Psoas muscle (tissue), 8 donors: Measurements from ENCODE around the gene ICOSLG. TPM values are rescaled to one million over a fixed set of nuclear protein-coding genes. Genes with fewer than 3 reads are reported as not detected.
"Not testable (repeated sequence)": the region's sequence is repeated elsewhere in the genome, so short reads cannot be mapped to it uniquely, and the experiment has no call there.

ENCODE experiments used
- ATAC-seq, 4 donors: fragments of 200-7000 bp; cut with Tn5 transposase; one replicate each; pipeline ENCODE4 v1.9.1; 2020; ENCODE audit warnings: moderate library complexity in 3 of 4, mild to moderate bottlenecking in 2 of 4
- DNase-seq, 2 donors: peaks; one replicate each; pipeline ENCODE4 v3.0.0-alpha.2; 2020
- H3K27ac ChIP-seq: fragments of 200-600 bp; one replicate; pipeline ENCODE4 v1.8.0; 2022
- H3K27me3 ChIP-seq, 3 donors: fragments of 200-600 bp in 1 of 3; one replicate each; pipeline versions ENCODE4 v1.6.1 to v1.8.0; 2013 to 2022; ENCODE audit warnings: low read length in 2 of 3, mild to moderate bottlenecking in 2 of 3, moderate library complexity in 1 of 3; ENCODE audit not compliant: insufficient read depth in 3 of 3
- H3K36me3 ChIP-seq, 2 donors: fragments of 200-600 bp in 1 of 2; one replicate each; pipeline versions ENCODE4 v1.6.1 to v1.8.0; 2013 to 2022; ENCODE audit warnings: low read depth in 1 of 2, mild to moderate bottlenecking in 1 of 2, moderate library complexity in 1 of 2; ENCODE audit not compliant: insufficient read depth in 1 of 2
- H3K4me1 ChIP-seq: fragments of 200-600 bp; one replicate; pipeline ENCODE4 v1.8.0; 2022
- H3K4me3 ChIP-seq: fragments of 200-600 bp; one replicate; pipeline ENCODE4 v1.8.0; 2022; ENCODE audit warnings: mild to moderate bottlenecking
- H3K9me3 ChIP-seq: fragments of 200-600 bp; one replicate; pipeline ENCODE4 v1.8.0; 2022
- WGBS, 3 donors: extraction: QIAGEN DNeasy Blood & Tissue Kit; methylation state at CpG; one replicate each; pipeline versions ENCODE4 v1.1.6 to v1.1.7; 2013; 5-methylcytosine and 5-hydroxymethylcytosine counted together
- intact Hi-C, 2 donors: fragments of 100-400 bp; cut with DNase I; formaldehyde crosslinking; loops; one replicate each; pipeline versions ENCODE4 v1.11.0 to v1.14.2; 2022
- polyA plus RNA-seq, 3 donors: library from polyadenylated mRNA; stranded (reverse); fragments of 200-250 nt; gene quantifications; one replicate each; pipeline ENCODE4 v1.2.3, GENCODE V29; 2013
- total RNA-seq, 4 donors: library from RNA; stranded (reverse); fragmentation: NEBNext Ultra II Directional in 2 of 4; extraction: Animal tissue kit (Norgen Biotek cat#: 25700) in 2 of 4; gene quantifications; one replicate each; pipeline versions ENCODE4 v1.2.1 to v1.2.4, GENCODE V29; 2021 to 2023
- TF ChIP-seq, protein P1 (sequence below): fragments of 200-600 bp; IDR thresholded peaks from one replicate; pipeline ENCODE4 v1.8.0; 2022; ENCODE audit warnings: antibody characterized with exemption
- donor health status: healthy with polysubstance abuse.
- donor health status: DM: no; HTN: no; CAD: no; lungs with moderate emphysema.
- donor health status: Bipolar disorder and iron deficiency.
- donor health status: healthy.
- donor health status: DM: yes; HTN: yes; CAD: no.
- donor health status: DM: no; HTN: no; CAD: no.
- donor health status: DM: no; HTN: no; CAD: no.
- donor health status: DM: yes; HTN: yes; CAD: no.

The ICOSLG gene
- total and polyA plus RNA-seq, 7 donors, result 0.27 to 5.9 (median 1.6) TPM

DNA sequence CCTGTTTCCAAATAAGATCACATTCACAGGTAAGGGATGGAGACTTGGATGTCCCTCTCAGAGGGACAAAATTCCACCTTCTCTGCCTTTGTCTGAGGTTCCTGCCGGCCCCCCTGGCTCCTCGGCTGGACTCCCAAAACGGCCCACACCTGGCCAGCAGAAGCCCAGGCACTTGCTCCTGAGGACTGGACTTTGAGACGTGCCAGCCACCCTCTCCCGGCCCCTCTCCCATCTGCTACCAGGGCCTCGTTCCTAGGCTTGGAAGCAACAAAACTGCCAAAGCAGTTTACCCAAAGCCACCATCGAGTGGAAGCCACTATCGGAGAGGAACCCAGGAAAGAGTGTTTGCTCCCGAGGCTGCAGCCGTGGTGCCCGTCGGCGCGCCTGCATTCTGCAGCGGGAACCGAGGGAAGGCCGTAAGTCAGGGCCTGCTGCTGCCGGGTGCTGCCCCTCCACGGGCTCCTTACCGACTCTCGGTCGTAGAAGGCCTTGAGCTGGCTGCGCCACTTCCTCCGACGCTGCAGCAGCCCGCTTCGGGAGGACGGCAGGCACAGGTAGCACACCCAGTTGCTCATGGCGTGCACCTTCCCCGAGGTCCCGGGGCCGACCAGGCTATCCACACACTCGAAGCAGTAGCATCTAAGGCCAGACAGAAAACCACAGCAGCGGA lies 17.4 kb upstream of the ICOSLG start:
- intact Hi-C loops, result no loop called here
- TF ChIP-seq, protein P1, sequence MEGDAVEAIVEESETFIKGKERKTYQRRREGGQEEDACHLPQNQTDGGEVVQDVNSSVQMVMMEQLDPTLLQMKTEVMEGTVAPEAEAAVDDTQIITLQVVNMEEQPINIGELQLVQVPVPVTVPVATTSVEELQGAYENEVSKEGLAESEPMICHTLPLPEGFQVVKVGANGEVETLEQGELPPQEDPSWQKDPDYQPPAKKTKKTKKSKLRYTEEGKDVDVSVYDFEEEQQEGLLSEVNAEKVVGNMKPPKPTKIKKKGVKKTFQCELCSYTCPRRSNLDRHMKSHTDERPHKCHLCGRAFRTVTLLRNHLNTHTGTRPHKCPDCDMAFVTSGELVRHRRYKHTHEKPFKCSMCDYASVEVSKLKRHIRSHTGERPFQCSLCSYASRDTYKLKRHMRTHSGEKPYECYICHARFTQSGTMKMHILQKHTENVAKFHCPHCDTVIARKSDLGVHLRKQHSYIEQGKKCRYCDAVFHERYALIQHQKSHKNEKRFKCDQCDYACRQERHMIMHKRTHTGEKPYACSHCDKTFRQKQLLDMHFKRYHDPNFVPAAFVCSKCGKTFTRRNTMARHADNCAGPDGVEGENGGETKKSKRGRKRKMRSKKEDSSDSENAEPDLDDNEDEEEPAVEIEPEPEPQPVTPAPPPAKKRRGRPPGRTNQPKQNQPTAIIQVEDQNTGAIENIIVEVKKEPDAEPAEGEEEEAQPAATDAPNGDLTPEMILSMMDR, result no peak
- no peaks in the 10 kb centered on the region for H3K36me3 ChIP-seq
- DNase-seq, result peak in 1 of 2 donors; percentile 36
- peaks cover 0 to 8% (median 7%) of the 10 kb centered on the region in 3 donors for H3K27me3 ChIP-seq
- WGBS, 3 donors, result 88 to 89% (median 88%) methylated on average over 34 of the region's 34 CpGs
- ATAC-seq, result no peak
- no peak overlapping the region for H3K27ac ChIP-seq
- no peaks in the 10 kb centered on the region for H3K4me1 ChIP-seq
- H3K4me3 ChIP-seq, result no peak overlapping the region
- no peaks in the 10 kb centered on the region for H3K9me3 ChIP-seq

DNA sequence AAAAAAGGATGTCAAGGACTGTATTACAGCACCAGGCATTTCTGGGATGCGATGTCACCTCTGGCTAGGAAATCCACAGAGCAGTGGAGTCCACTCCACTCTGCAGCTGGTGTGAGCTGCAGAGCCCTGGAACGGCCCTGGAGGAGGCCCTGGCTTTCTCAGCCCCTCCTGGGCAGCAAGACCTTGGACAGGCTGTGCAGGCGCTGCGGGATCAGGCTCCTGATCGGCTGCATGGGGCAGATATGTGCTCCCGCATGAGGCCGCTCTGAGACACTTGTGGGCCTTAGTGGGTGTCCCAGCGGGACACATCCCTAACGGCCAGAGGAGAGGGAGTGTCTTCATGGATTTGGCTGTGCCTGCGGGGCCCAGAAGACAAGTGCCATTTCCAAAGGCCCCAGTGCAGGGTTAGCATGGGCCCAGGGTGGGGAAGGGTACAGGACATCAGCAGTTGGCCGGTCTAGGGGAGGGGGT lies 14.8 kb upstream of the ICOSLG start:
- 61 to 69% (median 62%) methylated on average over 11 of the region's 11 CpGs for WGBS, 3 donors

GRCh38 chr21:44253832-44254710 lies 13.3 kb upstream of the ICOSLG start:
- ATAC-seq, result no peak
- DNase-seq, result peak in 1 of 2 donors; percentile 39
- Histone ChIP-seq H3K9me3 (no peaks in the 10 kb centered on the region), H3K27me3 (peaks cover 0 to 6% (median 5%) of the 10 kb centered on the region in 3 donors), H3K4me1 (no peaks in the 10 kb centered on the region), H3K4me3 (no peak overlapping the region), H3K27ac (no peak overlapping the region), H3K36me3 (no peaks in the 10 kb centered on the region)
- WGBS, 3 donors, result 69 to 76% (median 76%) methylated on average over 27 to 29 of the region's 29 CpGs
- TF ChIP-seq, protein P1, result no peak
- intact Hi-C loops, result no loop called here

More for the DNA sequence above, 14.8 kb upstream of the ICOSLG start:
- Histone ChIP-seq H3K9me3 (no peaks in the 10 kb centered on the region), H3K4me3 (no peak overlapping the region), H3K27me3 (peaks cover 0 to 7% (median 6%) of the 10 kb centered on the region in 3 donors), H3K36me3 (no peaks in the 10 kb centered on the region), H3K27ac (no peak overlapping the region), H3K4me1 (no peaks in the 10 kb centered on the region)
- intact Hi-C loops, result no loop called here
- ATAC-seq (no peak), DNase-seq (peak in 1 of 2 donors; percentile 37)
- TF ChIP-seq, protein P1, result no peak

DNA sequence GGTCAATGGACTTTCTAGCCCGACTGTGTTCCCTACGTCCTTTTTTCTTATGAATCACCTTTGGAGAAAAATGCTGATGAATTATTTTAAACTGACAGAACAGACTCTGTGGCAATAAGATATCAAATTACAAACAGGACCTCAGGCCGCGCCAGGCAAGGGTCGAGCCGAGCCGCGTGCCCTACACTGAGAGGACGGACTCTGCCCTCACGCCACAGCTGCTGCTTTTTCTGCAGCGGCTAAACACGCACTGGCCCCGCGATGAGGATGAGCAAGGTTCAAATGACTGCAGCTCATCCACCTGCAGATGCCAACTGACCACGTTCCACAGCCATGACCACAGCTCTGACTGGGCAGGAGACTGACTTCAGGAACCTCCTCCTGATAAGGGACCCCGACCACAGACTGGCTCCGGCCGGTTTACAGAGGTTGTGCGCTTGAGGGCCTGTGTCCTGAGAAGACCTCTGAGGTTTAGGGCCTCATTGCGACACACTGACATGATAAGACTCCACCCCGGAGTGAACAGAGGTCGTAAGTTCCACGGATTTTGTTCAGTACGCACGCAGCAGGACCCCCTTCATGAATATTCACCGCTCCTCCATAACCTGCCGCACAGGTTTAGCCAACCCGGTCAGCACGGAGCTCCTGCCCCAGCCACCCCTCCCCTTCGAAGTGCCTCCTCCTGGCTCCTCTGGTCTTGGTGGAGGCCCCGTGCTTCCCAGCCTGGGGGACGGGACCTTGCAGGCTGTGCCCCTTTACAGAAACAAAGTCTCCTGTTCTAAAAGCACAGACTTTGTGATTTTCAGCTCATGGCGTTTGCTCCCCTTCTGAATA lies 8.7 kb upstream of the ICOSLG start:
- WGBS, 3 donors, result no CpG with 5 or more reads among the region's 33 CpGs
- ATAC-seq, result peak; percentile 60 to 81 (median 80)
- H3K27ac ChIP-seq, H3K9me3 ChIP-seq, H3K4me1 ChIP-seq, H3K36me3 ChIP-seq, intact Hi-C loops, H3K27me3 ChIP-seq, H3K4me3 ChIP-seq, DNase-seq: not testable (repeated sequence)

- H3K27me3 ChIP-seq, ATAC-seq, H3K4me3 ChIP-seq, H3K4me1 ChIP-seq, H3K9me3 ChIP-seq, H3K27ac ChIP-seq, intact Hi-C loops, H3K36me3 ChIP-seq, DNase-seq: not testable (repeated sequence)
- WGBS, 3 donors, result no CpG with 5 or more reads among the region's 17 CpGs
Measured at GRCh38 chr21:44247904-44248303, 7.2 kb upstream of the ICOSLG start.

- H3K36me3 ChIP-seq, DNase-seq, H3K27me3 ChIP-seq, H3K4me3 ChIP-seq, H3K4me1 ChIP-seq, H3K9me3 ChIP-seq, H3K27ac ChIP-seq, intact Hi-C loops: not testable (repeated sequence)
- peak; percentile 87 to 89 (median 88) for ATAC-seq
- WGBS, 3 donors, result no CpG with 5 or more reads among the region's 15 CpGs
Measured at GRCh38 chr21:44243980-44244379, 3.2 kb upstream of the ICOSLG start.

- H3K4me3 ChIP-seq, intact Hi-C loops, H3K36me3 ChIP-seq, H3K4me1 ChIP-seq, DNase-seq, H3K27me3 ChIP-seq, H3K27ac ChIP-seq, H3K9me3 ChIP-seq: not testable (repeated sequence)
- peak in 3 of 4 donors; percentile 9 to 22 (median 12) for ATAC-seq
- WGBS, 3 donors, result no CpG with 5 or more reads among the region's 27 CpGs
Measured at GRCh38 chr21:44241281-44241680, 538 bp upstream of the ICOSLG start.

GRCh38 chr21:44240353-44240752 lies 390 bp downstream of the ICOSLG start:
- ATAC-seq, H3K36me3 ChIP-seq, H3K27me3 ChIP-seq, H3K27ac ChIP-seq, H3K9me3 ChIP-seq, H3K4me1 ChIP-seq, intact Hi-C loops, H3K4me3 ChIP-seq, DNase-seq: not testable (repeated sequence)
- WGBS, 3 donors, result no CpG with 5 or more reads among the region's 46 CpGs
